ENCODE measurements around the gene S1PR1. TPM values are rescaled to one million over a fixed set of nuclear protein-coding genes. Genes with fewer than 3 reads are reported as not detected.
"Not testable (repeated sequence)": the region's sequence is repeated elsewhere in the genome, so short reads cannot be mapped to it uniquely, and the experiment has no call there.

Gene S1PR1
- polyA plus RNA-seq, 1 donor (not counting 4 experiments of a cell fraction or from before 2014, with no cell fraction given) = 3.1 TPM

DNA sequence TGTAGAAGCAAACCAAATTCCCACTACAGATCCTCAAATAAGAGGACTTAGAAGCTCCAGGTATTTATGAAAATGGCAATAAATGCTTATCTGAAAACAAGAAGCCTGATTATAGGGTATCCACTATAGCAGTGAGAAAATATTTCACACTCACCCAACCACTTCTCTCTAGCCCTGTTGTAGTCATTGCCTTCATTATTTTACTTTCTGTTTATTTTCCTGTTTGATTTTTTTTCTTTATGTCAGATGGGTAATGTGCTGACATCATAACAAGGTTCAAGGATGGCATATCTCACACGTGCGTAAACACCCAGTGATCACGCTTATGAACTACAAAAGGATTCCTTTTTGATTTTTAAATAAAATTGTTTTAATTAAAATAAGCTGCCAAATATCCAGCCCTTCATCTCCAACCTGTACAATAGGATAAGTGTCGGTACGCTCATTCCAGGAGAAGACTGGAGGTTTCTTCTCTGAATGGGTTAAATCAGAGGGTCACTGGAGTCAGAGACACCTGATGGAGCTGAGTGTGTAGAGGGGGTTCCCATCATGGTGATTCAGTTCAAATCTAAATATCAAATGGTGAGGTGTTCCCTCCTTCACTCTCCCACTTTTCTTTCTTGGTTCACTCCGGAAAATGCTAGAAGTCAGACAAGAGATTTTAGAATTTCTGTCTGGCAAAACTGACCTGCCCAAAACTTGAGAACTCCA is 8.2 kb upstream of the S1PR1 start:
- no peak overlapping the region for H3K9ac ChIP-seq (ENCODE audit: control insufficient read depth, extremely low read depth, insufficient read depth, low read length)
- peaks cover 9% of the 10 kb centered on the region for H3K27me3 ChIP-seq (ENCODE audit: control insufficient read depth, extremely low read depth, insufficient read depth, low read length)
- no peak overlapping the region for H3K4me3 ChIP-seq (ENCODE audit: control insufficient read depth in 2 of 3, extremely low read depth in 1 of 3, insufficient read depth in 2 of 3, low read depth in 1 of 3, low read length in 3 of 3)
- TF ChIP-seq EZH2 (IDR thresholded peaks at IDR 0.05; ENCODE audit: low read length) (no peak), CTCF (optimal IDR thresholded peaks at IDR 0.05 in 1 of 3, IDR thresholded peaks at IDR 0.05 in 1 of 3, conservative IDR thresholded peaks at IDR 0.05 in 1 of 3; ENCODE audit: extremely low read depth in 1 of 3, insufficient read depth in 2 of 3, low read length in 3 of 3) (no peak)
- H3K9me3 ChIP-seq (ENCODE audit: control insufficient read depth, low read depth, low read length) = no peaks in the 10 kb centered on the region
- H3K4me1 ChIP-seq (ENCODE audit: control insufficient read depth, extremely low read depth, insufficient read depth, low read length) = no peaks in the 10 kb centered on the region
- no peak overlapping the region for H3K4me2 ChIP-seq (ENCODE audit: control insufficient read depth, extremely low read depth, insufficient read depth, low read depth, low read length)
- DNase-seq (ENCODE audit: low read depth, low spot score) (no peak), FAIRE-seq (no peak)
- H2AFZ ChIP-seq (ENCODE audit: control insufficient read depth, low read length) = no peak overlapping the region
- no peak overlapping the region for H3K27ac ChIP-seq (ENCODE audit: control insufficient read depth, insufficient read depth, low read length)
- no peaks in the 10 kb centered on the region for H4K20me1 ChIP-seq (ENCODE audit: control insufficient read depth, extremely low read depth, insufficient read depth, low read length)
- H3K9me1 ChIP-seq (ENCODE audit: control insufficient read depth, extremely low read depth, insufficient read depth, low read length) = no peaks in the 10 kb centered on the region
- no peaks in the 10 kb centered on the region for H3K36me3 ChIP-seq (ENCODE audit: control insufficient read depth in 2 of 2, extremely low read depth in 1 of 2, insufficient read depth in 2 of 2, low read length in 2 of 2)
- no peaks in the 10 kb centered on the region for H3K79me2 ChIP-seq (ENCODE audit: control insufficient read depth, insufficient read depth, low read length)
- dilution Hi-C loops (cut with MboI; ENCODE audit: extremely low pct_ligation_motif_present, low sequenced_read_pairs) = no loop called here

DNA sequence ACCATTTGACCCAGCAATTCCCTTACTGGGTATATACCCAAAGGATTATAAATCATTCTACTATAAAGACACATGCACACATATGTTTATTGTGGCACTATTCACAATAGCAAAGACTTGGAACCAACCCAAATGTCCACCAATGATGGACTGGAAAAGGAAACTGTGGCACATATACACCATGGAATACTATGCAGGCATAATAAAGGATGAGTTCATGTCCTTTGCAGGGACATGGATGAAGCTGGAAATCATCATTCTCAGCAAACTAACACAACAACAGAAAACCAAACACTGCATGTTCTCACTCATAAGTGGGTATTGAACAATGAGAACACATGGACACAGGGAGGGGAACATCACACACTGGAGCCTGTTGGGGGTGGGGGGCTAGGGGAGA is 4.6 kb upstream of the S1PR1 start:
- FAIRE-seq; DNase-seq (ENCODE audit: low read depth, low spot score): not testable (repeated sequence)
- peaks cover 10% of the 10 kb centered on the region for H3K4me1 ChIP-seq (ENCODE audit: control insufficient read depth, extremely low read depth, insufficient read depth, low read length)

DNA sequence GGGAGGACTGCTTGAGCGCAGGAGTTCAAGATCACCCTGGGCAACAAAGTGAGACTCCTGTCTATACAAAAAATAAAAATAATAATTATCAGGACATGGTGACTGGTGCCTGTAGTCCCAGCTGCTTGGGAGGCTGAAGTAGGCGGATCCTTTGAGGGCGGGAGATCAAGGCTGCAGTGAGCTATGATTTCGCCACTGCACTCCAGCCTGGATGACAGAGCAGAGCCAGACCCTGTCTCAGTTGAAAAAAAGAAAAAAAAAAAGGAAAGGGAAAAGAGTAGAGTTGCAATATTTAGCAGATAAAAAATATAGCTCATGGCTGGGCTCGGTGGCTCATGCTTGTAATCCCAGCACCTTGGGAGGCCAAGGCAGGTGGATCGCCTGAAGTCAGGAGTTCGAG is 3.3 kb upstream of the S1PR1 start:
- dilution Hi-C loops (cut with MboI; ENCODE audit: extremely low pct_ligation_motif_present, low sequenced_read_pairs) = no loop called here
- H3K4me3 ChIP-seq (ENCODE audit: control insufficient read depth in 2 of 3, extremely low read depth in 1 of 3, insufficient read depth in 2 of 3, low read depth in 1 of 3, low read length in 3 of 3) = no peak overlapping the region
- H3K9ac ChIP-seq (ENCODE audit: control insufficient read depth, extremely low read depth, insufficient read depth, low read length) = no peak overlapping the region
- H3K36me3 ChIP-seq (ENCODE audit: control insufficient read depth in 2 of 2, extremely low read depth in 1 of 2, insufficient read depth in 2 of 2, low read length in 2 of 2) = no peaks in the 10 kb centered on the region
- no peak overlapping the region for H2AFZ ChIP-seq (ENCODE audit: control insufficient read depth, low read length)
- no peaks in the 10 kb centered on the region for H4K20me1 ChIP-seq (ENCODE audit: control insufficient read depth, extremely low read depth, insufficient read depth, low read length)
- no peak overlapping the region for H3K4me2 ChIP-seq (ENCODE audit: control insufficient read depth, extremely low read depth, insufficient read depth, low read depth, low read length)
- FAIRE-seq (no peak), DNase-seq (ENCODE audit: low read depth, low spot score) (no peak)
- no peak overlapping the region for H3K27ac ChIP-seq (ENCODE audit: control insufficient read depth, insufficient read depth, low read length)
- H3K79me2 ChIP-seq (ENCODE audit: control insufficient read depth, insufficient read depth, low read length) = peaks cover 1% of the 10 kb centered on the region
- H3K9me3 ChIP-seq (ENCODE audit: control insufficient read depth, low read depth, low read length) = no peaks in the 10 kb centered on the region
- peaks cover 14% of the 10 kb centered on the region for H3K4me1 ChIP-seq (ENCODE audit: control insufficient read depth, extremely low read depth, insufficient read depth, low read length)
- peaks cover 4% of the 10 kb centered on the region for H3K27me3 ChIP-seq (ENCODE audit: control insufficient read depth, extremely low read depth, insufficient read depth, low read length)
- no peaks in the 10 kb centered on the region for H3K9me1 ChIP-seq (ENCODE audit: control insufficient read depth, extremely low read depth, insufficient read depth, low read length)
- no peak for TF ChIP-seq EZH2 (IDR thresholded peaks at IDR 0.05; ENCODE audit: low read length)
- TF ChIP-seq CTCF (optimal IDR thresholded peaks at IDR 0.05 in 1 of 3, IDR thresholded peaks at IDR 0.05 in 1 of 3, conservative IDR thresholded peaks at IDR 0.05 in 1 of 3; ENCODE audit: extremely low read depth in 1 of 3, insufficient read depth in 2 of 3, low read length in 3 of 3) = no peak

More for the DNA sequence above, 4.6 kb upstream of the S1PR1 start:
- H4K20me1 ChIP-seq (ENCODE audit: control insufficient read depth, extremely low read depth, insufficient read depth, low read length); H2AFZ ChIP-seq (ENCODE audit: control insufficient read depth, low read length); H3K27me3 ChIP-seq (ENCODE audit: control insufficient read depth, extremely low read depth, insufficient read depth, low read length); H3K9me3 ChIP-seq (ENCODE audit: control insufficient read depth, low read depth, low read length); H3K9me1 ChIP-seq (ENCODE audit: control insufficient read depth, extremely low read depth, insufficient read depth, low read length); H3K9ac ChIP-seq (ENCODE audit: control insufficient read depth, extremely low read depth, insufficient read depth, low read length); H3K79me2 ChIP-seq (ENCODE audit: control insufficient read depth, insufficient read depth, low read length); H3K4me2 ChIP-seq (ENCODE audit: control insufficient read depth, extremely low read depth, insufficient read depth, low read depth, low read length); H3K36me3 ChIP-seq (ENCODE audit: control insufficient read depth in 2 of 2, extremely low read depth in 1 of 2, insufficient read depth in 2 of 2, low read length in 2 of 2); dilution Hi-C loops (cut with MboI; ENCODE audit: extremely low pct_ligation_motif_present, low sequenced_read_pairs); H3K4me3 ChIP-seq (ENCODE audit: control insufficient read depth in 2 of 3, extremely low read depth in 1 of 3, insufficient read depth in 2 of 3, low read depth in 1 of 3, low read length in 3 of 3); H3K27ac ChIP-seq (ENCODE audit: control insufficient read depth, insufficient read depth, low read length): not testable (repeated sequence)
